Duodenal mucosa (tissue), 2 donors: ENCODE measurements around the gene JPH2.

Source experiments
- H3K27ac ChIP-seq: one replicate; pipeline ENCODE4 v1.7.0; 2013; ENCODE audit warnings: low read depth, low read length
- H3K27me3 ChIP-seq, 2 donors: one replicate each; pipeline ENCODE4 v1.7.0; 2013; ENCODE audit warnings: low read length in 2 of 2, control low read depth in 1 of 2; ENCODE audit not compliant: insufficient read depth in 2 of 2, control insufficient read depth in 1 of 2
- H3K36me3 ChIP-seq, 2 donors: one replicate each; pipeline ENCODE4 v1.7.0; 2013; ENCODE audit warnings: low read length in 2 of 2, control low read depth in 1 of 2; ENCODE audit not compliant: insufficient read depth in 2 of 2, control insufficient read depth in 1 of 2
- H3K4me1 ChIP-seq, 2 donors: one replicate each; pipeline ENCODE4 v1.7.0; 2013; ENCODE audit warnings: low read length in 2 of 2, control low read depth in 1 of 2; ENCODE audit not compliant: insufficient read depth in 2 of 2, control insufficient read depth in 1 of 2
- H3K4me3 ChIP-seq, 2 donors: one replicate each; pipeline ENCODE4 v1.7.0; 2013; ENCODE audit warnings: low read length in 2 of 2, low read depth in 1 of 2
- H3K9ac ChIP-seq, 2 donors: one replicate each; pipeline ENCODE4 v1.7.0; 2013; ENCODE audit warnings: low read length in 2 of 2, low read depth in 1 of 2
- H3K9me3 ChIP-seq, 2 donors: one replicate each; pipeline ENCODE4 v1.7.0; 2013; ENCODE audit warnings: low read length in 2 of 2, control low read depth in 1 of 2; ENCODE audit not compliant: control insufficient read depth in 1 of 2

Gene JPH2

DNA sequence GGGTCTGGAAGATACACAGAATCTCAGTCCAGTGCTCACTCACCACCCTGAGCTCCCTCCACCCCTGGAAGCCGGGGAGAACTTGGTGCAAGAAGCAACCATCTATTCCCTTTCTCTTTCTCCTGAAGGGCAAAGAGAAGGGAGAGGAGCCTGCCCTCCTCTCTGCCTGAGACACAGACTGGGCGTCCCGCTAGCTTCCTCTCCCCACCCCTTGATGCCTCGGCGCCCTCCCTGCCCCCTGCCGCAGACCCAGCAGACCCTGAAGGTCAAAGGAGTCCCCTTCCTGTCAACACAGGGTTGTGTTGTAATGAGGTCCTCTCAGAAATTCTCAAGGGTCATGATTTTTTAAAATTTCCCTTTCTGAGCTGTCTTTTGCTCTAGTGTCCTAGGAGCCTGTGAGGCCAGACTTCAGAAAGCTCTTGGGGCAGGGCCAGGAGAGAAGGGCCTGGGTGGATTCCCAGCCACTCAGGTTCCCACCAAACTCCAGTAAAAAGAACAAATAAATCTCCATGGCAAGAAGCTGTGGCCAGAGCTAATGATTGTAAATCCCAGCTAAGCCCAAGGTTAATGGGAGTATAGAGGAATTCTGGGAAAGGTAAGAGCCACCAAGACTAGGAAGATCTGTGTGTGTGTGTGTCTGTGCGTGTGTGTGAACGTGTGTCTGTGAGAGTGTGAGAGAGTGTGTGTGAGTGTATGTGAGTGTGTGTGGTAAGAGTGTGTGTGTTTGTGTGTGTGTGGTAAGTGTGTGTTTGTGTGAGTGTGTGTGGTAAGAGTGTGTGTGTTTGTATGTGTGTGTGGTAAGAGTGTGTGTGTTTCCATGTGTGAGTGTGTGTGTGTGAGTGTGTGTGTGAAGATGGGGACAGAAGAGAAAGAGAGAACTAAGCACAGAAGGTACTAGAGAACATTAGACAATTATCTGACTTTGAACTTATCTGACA lies 1.1 kb upstream of the JPH2 start:
- Histone ChIP-seq H3K4me1 (peaks cover 4 to 6% of the 10 kb centered on the region in 2 donors), H3K36me3 (no peaks in the 10 kb centered on the region), H3K4me3 (peak overlapping the region; percentile 66 to 72), H3K27ac (no peak overlapping the region), H3K9ac (peak overlapping the region in 1 of 2 donors; percentile 25), H3K27me3 (peaks cover 2 to 6% of the 10 kb centered on the region in 2 donors), H3K9me3 (no peaks in the 10 kb centered on the region)

GRCh38 chr20:44186674-44187053 lies 324 bp downstream of the JPH2 start:
- Histone ChIP-seq H3K4me3 (peak overlapping the region; percentile 66 to 72), H3K9ac (peak overlapping the region; percentile 47 to 49), H3K27me3 (peaks cover 4 to 6% of the 10 kb centered on the region in 2 donors), H3K4me1 (peaks cover 4 to 6% of the 10 kb centered on the region in 2 donors), H3K27ac (peak overlapping the region; percentile 13), H3K9me3 (no peaks in the 10 kb centered on the region), H3K36me3 (no peaks in the 10 kb centered on the region)

- H3K9ac ChIP-seq: peak overlapping the region; percentile 47 to 49
- H3K36me3 ChIP-seq: no peaks in the 10 kb centered on the region
- no peaks in the 10 kb centered on the region for H3K9me3 ChIP-seq
- H3K27ac ChIP-seq: no peak overlapping the region
- H3K27me3 ChIP-seq: peaks cover 4 to 6% of the 10 kb centered on the region in 2 donors
- peak overlapping the region; percentile 66 to 72 for H3K4me3 ChIP-seq
- peaks cover 4 to 6% of the 10 kb centered on the region in 2 donors for H3K4me1 ChIP-seq
Measured at GRCh38 chr20:44186201-44186600, 787 bp downstream of the JPH2 start.

GRCh38 chr20:44185574-44185973 lies 1.4 kb downstream of the JPH2 start:
- Histone ChIP-seq H3K4me3 (peak overlapping the region in 1 of 2 donors; percentile 72), H3K4me1 (peaks cover 4 to 6% of the 10 kb centered on the region in 2 donors), H3K27me3 (peaks cover 4 to 6% of the 10 kb centered on the region in 2 donors), H3K9me3 (no peaks in the 10 kb centered on the region), H3K36me3 (no peaks in the 10 kb centered on the region), H3K9ac (no peak overlapping the region), H3K27ac (no peak overlapping the region)

- Histone ChIP-seq H3K9me3 (no peaks in the 10 kb centered on the region), H3K4me1 (peaks cover 4 to 6% of the 10 kb centered on the region in 2 donors), H3K4me3 (peak overlapping the region in 1 of 2 donors; percentile 15), H3K9ac (no peak overlapping the region), H3K27me3 (peaks cover 4 to 6% of the 10 kb centered on the region in 2 donors), H3K27ac (no peak overlapping the region), H3K36me3 (no peaks in the 10 kb centered on the region)
Measured at GRCh38 chr20:44183282-44183681, 3.7 kb downstream of the JPH2 start.

GRCh38 chr20:44182863-44183262 lies 4.1 kb downstream of the JPH2 start:
- peaks cover 4 to 6% of the 10 kb centered on the region in 2 donors for H3K4me1 ChIP-seq
- H3K27me3 ChIP-seq: peaks cover 4 to 5% of the 10 kb centered on the region in 2 donors
- H3K4me3 ChIP-seq: no peak overlapping the region
- H3K27ac ChIP-seq: no peak overlapping the region
- no peak overlapping the region for H3K9ac ChIP-seq
- H3K36me3 ChIP-seq: no peaks in the 10 kb centered on the region
- no peaks in the 10 kb centered on the region for H3K9me3 ChIP-seq

GRCh38 chr20:44182135-44182765 lies 4.7 kb downstream of the JPH2 start:
- H3K4me3 ChIP-seq: no peak overlapping the region
- no peak overlapping the region for H3K27ac ChIP-seq
- H3K9ac ChIP-seq: no peak overlapping the region

DNA sequence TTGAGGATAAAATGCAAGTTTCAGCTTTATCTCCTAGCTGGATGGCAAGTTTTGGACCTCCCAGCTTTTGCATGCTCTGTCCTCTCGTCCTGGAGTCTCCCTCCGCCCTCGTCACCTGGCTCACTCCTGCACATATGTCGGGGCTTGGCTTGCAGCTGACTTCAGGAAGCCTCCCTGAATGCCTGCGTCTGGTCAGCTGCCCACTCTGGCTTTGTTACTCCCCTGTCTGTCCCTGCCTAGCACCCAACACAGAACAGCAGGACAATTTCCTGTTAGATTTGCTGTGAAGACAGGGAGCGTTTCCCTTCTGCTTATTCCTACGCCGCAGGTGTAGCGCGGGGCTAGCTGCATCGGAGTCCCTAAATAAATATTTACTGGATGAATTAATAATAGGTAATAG lies 5.4 kb downstream of the JPH2 start:
- Histone ChIP-seq H3K9ac (no peak overlapping the region), H3K9me3 (no peaks in the 10 kb centered on the region), H3K27ac (no peak overlapping the region), H3K27me3 (peaks cover 0 to 4% of the 10 kb centered on the region in 2 donors), H3K4me3 (no peak overlapping the region), H3K36me3 (no peaks in the 10 kb centered on the region), H3K4me1 (peaks cover 7 to 12% of the 10 kb centered on the region in 2 donors)

More at GRCh38 chr20:44182135-44182765, 4.7 kb downstream of the JPH2 start:
- Histone ChIP-seq H3K36me3 (no peaks in the 10 kb centered on the region), H3K9me3 (no peaks in the 10 kb centered on the region), H3K27me3 (peaks cover 0 to 4% of the 10 kb centered on the region in 2 donors), H3K4me1 (peaks cover 7 to 8% of the 10 kb centered on the region in 2 donors)

GRCh38 chr20:44180814-44181213 lies 6.2 kb downstream of the JPH2 start:
- H3K27me3 ChIP-seq: peaks cover 0 to 4% of the 10 kb centered on the region in 2 donors
- H3K36me3 ChIP-seq: no peaks in the 10 kb centered on the region
- no peak overlapping the region for H3K4me3 ChIP-seq
- no peak overlapping the region for H3K27ac ChIP-seq
- H3K4me1 ChIP-seq: peaks cover 7 to 12% of the 10 kb centered on the region in 2 donors
- H3K9me3 ChIP-seq: no peaks in the 10 kb centered on the region
- H3K9ac ChIP-seq: no peak overlapping the region
